GM19238 (cell line): ENCODE results near the gene ASAP3.

Source experiments
- DNase-seq: peaks from one replicate; pipeline ENCODE4 v3.0.0; 2011; ENCODE audit warnings: low spot score; ENCODE audit not compliant: insufficient read length

ASAP3 gene

DNA sequence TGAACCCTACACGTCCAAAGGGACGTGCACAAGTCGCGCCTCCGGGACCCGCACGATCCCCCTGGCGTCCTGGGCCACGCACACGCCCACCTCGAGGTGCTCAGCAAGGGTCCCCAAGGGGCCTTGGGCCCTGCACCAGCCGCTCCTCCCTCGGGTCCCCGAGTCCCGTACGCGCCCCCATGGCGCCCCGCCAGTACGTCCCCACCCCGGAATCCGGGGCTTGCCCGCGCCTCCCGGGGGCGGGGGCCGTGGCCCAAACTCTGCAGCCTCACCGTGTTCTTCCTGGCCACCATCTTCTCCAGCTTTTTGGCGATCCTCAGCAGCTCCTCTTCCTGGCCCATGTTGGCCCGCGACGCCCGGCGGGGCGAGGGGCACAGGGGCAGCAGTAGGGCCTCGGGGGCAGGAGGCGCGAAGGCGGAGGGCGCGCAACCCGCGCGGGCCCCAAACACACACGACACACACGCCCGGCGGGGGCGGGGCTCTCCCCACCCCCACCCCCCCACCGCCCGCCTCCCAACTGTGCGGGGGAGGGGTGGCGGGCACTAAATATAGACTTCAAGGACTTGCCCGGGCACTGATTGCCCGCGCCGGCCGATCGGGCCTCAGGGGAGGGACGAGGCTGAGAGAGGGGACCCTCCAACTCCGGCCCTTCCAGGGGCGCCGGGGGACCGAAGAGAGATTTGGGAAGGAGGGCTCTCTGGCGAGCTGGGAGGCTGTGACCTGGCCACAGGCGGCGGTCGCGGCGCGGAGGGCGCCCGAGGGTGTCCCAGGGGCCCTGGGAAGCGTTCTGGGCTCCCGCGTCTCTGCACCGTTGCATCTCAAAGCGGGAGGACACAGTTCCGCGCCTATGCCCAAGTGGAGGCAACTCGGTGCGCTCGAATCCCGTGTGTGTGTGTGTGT, 59.4 kb downstream of the ASAP3 start, which contains the start of gene TCEA3:
TSS of gene TCEA3 (minus strand) at position 456 of the 900 bp plus-strand sequence. CDS start at position 341, 115 bp downstream.
- DNase-seq, result no peak

DNA sequence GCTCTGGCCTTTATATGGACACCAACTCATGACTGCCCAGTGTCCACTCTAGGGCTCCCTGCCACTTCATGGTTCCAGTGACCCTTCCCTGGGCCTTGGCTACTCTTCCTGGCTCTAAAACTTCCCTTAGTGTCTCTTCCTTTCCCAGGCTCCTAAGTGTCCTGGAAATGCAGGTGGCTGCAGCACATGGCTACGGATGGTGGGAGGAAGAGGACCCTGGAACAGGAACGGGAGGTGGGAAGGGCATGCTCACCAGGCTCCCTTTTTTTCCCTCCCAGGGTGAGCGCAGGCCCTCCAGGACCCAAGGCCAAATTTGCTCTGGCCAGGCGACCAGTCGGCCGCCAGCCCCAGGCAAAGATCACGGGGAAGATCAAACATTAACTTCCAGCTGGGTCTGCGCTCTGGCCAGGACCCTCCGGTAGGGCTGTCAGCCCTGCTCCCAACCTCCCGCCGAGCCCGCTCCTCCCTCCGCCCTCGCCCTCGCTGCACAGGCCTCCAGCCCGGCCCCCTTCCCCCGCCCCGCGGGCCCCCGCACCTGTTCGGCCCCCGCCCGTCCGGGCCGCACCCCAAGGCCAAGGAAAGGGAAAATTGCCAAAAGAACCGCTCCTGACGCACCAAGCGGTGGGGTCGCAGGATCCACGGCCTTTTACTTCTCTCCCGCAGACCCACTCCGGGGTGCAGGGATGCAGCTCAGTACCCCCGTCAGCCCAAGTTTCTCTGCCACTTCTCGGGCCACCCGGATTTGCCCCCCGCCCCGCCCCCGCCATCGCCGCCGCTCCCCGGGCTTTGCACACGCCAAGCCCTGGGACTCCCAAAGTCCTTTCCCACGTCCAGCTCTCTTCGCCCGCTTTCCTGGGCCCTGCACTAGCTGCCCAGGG, 60.3 kb downstream of the ASAP3 start:
- DNase-seq, result no peak

DNA sequence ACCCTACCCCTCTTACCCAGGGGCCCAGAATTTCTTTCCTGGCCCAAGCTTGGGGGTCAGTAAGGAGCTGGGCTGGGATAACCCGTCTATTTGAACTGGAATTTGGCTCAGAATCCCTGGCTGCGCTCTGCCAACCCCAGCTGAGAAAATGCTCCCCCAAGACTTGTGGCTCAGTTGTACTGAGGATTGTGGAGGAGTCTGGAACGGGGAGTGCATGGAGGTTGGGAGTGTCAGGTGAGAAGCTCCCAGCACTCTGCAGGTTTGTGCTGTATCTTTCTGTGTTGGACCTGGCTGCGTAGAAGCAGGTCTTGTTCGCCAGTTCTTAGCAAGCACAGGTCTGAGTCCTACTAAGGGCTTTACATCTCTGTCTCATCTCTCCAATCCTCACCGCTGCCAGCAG, 61.0 kb downstream of the ASAP3 start:
- no peak for DNase-seq

DNA sequence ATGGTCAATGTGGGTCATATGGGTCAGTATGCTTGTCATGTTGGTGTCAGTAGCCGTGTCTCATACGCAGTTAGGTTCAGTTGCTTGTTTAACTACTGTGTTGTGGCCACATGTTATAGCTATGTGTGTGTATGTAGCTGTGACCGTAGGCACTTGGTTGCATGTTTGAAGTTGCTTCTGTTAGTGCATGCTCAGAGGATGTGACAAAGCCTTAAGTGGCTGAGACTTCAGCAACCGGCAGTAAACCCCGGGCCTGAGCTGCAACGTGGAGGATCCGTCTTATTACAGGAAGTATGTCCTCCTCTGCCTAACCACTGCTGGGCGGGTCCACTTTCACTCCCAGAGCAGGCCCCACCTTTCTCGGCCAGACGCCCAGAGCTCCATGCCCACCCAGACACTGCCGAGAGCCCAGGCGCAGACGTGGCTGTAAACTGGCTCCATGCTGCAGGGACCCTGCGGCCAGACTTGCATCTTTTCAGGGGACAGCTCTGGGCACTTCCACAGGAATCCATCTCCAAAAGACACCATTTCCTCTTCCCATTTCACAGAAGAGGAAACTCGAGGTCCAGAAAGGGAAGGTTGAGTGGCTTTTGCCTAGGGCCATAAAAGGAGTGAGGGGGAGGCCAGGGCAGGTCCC, 61.6 kb downstream of the ASAP3 start:
- DNase-seq, result no peak

DNA sequence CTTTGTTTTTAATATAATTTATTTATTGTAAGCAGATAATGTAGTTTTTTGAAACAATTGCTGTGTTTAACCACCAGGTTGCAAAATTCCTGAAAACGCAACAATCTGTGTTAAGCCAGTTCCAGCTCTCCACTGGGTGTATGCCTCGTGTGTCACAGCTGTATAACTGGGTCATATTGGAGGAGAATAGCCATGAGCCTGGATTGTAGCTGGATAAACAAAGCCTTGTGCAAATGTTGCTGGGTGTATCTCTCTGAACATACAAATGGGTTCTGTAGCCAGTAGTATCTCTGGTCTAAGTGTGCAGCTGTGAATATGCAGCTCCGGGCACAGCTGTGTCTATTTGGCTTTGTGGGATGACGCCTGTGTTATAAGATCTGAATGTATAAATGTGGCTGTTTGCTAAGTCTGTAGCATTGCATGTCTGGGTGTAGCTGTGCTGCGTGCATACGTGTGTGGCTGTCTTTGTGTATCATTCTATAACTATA, 62.2 kb downstream of the ASAP3 start:
- DNase-seq, result no peak

DNA sequence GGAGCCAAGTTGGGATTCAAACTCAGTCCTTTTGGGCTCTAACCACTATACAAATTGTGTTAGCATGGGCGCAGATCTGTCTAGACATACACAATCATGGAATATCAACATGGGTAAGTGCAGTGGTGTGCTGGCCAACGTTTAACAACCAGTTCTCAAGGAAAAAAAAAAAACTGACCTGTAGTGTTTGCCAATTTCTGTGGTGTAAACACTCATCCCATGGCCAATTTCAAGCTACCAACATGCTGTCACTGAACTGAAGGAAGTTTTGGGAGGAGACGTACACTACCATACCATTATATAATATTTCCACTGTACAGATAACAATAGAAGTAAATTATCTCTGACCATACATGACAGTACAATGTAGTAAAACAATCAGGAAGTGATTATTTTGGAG, 62.6 kb downstream of the ASAP3 start:
- DNase-seq, result no peak

DNA sequence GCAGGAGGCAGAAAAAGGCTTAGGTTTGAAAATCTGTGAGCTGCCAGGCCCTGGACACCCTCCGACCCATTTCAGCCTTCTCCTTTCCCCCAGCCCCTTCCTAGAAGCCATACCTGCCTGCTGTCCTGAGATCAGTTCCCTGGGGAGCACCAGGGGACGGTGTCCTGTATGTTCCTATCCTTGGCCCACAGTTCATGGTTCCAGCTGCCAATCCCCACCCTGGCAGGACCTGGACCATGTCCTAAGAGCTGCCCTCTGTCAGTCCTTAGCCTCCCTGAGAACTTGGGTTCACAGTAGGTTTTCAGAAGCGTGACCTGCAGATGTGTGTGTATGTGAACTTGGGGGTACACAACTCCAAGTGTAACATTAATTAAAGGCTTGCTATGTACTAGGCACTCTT, 63.2 kb downstream of the ASAP3 start:
- no peak for DNase-seq

DNA sequence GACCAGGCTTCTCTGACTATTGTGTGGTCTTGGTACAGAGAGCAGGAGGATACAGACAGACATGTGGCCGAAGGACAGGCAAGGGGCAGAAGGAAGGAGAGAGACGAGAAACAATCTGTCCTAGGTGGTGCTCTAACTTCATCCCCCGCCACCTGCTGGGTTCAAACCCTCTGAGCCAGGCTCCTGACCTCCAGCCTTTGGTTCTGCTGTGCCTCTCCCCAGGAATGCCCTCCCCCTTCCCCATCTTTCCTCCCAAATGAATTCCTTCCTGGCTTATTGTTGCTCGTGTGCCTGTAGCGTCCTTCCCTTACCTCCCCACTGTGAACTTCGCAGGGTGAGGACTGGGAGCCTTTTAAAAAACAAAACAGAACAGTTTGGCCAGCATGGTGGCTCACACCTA, 64.8 kb downstream of the ASAP3 start:
- DNase-seq, result no peak

DNA sequence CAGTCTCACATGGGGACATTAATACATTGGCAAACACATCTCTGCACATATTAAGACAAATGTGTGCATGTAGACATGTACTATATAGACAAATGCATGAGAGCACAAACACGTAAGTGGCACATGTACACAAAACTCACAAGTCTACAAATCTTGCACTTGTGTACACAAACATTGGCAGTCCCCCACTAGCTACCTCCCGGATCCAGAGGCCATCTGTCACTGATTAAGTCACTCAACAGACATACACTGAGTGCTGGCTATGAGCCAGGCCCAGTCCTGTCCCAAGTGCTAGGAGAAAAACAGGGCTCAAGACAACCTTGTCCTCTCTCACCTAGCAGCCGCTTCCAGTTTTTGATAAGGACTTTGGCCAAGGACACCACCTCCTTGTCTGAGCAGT, 66.4 kb downstream of the ASAP3 start:
- DNase-seq, result no peak

DNA sequence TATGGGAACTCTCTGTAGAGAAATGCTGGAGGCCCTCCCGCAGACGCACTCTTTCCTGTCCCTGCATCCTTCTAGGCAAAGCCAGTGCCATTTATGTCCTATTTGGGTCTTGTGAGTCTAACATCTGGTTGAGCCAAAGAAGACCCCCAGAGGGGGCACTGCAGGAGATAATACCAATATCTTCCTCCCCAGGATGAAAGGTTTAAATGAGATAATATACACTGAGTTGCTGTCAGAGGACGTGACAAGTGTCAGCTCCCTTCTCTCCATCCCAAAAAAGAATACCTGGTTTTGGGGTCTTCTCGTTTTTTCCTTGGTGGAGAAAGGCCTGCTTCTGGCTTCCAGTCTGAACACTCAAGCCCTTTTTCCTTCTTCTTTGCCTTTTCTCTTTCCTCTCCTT, 67.0 kb downstream of the ASAP3 start:
- DNase-seq, result no peak

DNA sequence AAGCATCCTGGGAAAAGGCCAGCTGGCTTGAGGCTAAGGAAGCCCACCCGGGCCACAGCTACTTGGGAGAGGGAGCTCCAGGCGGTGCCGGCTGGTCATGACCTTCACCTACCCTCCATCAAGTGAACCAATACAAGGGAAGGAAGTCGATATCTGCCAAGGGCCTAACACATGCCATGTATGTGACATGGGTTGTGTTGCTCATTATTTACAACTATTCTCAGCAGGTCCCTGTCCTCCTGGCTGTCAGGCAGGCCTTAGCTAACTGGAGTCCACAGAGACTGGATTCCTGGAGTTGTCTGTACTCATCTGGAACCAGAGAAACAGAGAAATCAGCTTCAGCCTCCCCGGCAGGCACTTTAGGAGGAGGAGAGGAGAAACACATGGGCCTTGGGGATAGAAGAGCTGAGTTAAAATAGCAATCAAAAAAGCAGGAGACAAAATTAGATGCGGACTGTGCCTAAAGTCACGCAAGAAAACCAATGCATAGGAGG, 75.1 kb downstream of the ASAP3 start:
- no peak for DNase-seq

DNA sequence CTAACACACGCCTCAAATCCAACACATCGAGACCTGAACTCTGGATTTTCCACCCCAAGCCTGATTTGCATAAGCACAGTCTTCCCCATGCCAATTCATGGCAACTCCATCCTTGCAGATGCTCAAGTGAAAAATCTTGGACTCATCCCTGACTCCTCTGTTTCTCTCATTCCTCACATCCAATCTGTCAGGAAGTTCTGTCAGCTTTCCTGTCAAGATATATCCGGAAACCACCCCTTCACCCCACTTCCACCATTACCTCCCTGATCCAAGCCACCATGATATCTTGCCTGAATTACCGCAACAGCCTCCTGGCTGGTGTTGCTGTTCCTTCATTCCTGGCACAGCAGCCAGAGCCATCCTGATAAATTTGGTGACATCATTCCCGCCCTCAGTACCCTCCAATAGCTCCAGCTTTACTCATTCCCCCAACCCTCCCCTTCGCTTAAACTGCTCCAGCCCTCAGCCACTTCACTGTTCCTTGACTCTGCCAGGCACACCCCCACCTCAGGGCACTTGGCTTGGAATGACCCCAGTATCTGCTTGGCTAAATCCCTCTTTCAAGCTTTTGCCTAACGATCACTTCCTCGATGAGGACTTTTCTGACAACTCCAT, 76.9 kb downstream of the ASAP3 start:
- no peak for DNase-seq

DNA sequence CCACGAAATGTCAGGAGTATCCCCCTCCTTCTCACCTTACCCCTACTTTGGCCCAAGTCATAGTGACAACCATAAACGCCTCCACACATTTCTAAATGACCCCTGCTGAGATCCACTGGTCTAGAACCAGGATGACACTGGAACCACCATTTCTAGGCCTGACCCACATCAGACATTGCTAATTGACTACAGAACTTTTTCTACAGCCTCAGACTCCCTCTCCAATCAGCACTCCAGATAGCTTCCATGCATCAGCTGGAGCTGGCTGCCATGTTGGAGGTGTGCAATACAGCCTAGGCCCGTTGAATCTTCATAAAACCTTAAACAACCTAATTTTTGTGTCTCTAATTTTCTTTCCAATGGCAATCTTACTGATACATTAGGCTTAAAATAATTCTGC, 78.0 kb downstream of the ASAP3 start:
- DNase-seq, result no peak

DNA sequence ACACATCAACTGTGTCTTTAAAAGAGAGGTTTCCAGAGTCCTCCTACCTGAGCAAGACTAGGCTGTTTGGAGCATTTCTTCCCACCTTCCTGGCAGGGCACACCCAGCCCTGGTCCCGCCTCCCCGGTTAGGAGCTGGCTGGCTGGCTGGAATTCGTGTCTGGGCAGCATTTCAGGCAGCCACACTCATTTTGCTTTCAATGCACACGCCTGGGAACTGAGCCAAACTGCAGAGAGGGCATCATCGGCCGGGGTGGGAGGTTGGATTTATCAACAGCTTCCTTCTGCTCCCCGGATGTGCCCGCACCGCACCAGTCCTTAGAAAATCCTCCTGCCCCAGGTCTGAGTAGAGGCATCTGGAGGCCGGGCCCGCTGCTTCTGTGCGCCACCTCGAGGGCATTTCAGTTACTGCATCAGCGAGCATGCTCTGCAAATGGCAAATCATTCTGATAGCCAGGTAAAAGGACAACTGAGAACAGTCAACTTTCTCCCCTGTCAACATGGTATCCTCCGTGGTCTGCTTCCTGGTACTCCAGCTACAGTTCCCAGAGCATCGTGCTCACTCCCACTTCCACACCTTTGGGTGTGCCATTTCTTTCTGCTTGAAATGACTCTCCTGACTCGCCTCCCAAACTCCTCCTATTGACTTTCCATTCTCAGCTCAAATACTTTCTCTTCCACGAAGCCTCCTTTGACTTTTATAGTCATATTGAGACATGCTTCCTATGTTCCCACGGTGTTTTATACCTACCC, 80.1 kb downstream of the ASAP3 start:
- DNase-seq, result peak; percentile 77

DNA sequence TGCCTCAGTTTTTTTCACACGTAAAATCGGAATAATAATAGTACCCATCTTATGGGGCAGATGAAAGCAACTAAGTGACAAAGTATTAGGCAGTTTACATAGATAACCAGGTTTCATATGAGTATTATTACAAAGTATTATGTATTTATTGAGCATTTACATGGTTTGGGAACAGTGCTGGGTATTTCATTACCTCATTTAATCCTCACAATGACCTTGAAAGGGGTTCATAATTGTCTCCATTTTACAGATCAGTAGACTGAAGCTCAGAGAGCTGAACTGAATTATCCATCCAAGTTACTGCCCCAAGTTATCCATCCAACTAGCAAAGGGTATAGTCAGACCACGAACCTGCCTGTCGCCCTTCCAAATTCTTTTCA, 80.6 kb downstream of the ASAP3 start:
- DNase-seq, result no peak

DNA sequence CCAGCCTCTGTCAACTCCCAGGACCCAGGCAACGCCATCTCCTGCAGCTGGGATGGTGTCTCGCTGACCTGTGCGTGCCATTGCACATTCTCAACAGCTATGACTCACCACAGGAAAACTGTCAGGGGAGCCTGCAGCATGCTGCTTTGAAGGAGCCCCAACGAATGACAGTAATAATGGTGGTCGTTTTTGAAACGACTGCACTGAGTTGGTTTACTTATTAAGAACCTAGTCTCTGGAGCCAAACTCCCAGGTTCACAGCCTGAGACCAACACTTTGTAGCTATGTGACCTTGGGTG, 81.0 kb downstream of the ASAP3 start:
- DNase-seq, result no peak

DNA sequence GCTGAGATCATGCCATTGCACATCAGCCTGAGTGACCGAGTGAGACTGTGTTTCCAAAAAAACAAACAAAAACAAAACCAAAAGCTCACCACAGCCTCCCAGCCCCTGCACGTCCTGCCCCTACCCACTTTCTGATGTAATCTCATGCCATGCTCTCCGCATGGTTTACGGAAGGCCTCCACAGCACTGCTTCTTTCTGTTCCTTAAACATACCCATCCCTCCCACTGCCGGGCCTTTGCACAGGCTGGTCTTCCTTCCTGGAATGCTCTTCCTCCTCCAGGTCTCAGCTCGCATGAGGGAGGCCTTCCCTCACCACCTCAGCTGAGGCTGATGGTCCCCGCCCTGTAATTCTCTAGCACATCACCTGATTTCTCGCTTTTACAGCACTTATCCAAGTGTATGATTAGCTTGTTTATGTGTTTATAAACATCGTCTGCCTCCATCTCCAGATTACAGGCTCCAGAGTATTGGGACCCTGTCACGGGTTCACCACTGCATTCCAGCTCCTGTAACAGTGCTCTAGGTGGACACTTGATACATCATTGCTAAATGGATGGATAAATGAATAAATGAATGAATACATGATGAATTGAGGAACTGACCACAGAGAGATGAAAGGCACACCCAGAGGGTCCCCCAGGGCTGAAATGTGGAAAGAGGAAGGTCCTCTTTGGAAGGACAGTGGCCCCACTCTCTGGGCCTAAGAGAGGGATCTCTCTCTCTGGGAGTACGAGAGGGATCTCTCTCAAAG, 81.5 kb downstream of the ASAP3 start:
- DNase-seq, result no peak

DNA sequence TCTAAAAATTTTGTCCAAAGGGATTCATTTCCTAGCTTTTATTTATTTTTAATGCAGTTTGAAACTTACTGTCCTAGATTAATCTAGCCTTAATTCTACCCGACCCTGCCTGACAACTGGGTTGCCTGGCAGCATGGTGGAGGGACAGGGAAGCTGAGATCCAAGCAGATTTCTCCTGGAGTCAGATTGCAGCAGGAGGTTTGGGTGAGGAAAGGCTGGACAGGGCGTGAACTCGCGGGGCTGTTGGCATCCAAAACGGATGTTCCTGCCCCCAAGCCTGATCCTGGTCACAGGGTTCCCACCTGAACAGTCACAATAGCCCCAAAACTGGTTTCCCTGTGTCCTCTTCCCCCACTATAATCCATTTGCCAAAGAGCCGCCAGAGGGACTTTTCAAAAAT, 82.7 kb downstream of the ASAP3 start:
- no peak for DNase-seq

DNA sequence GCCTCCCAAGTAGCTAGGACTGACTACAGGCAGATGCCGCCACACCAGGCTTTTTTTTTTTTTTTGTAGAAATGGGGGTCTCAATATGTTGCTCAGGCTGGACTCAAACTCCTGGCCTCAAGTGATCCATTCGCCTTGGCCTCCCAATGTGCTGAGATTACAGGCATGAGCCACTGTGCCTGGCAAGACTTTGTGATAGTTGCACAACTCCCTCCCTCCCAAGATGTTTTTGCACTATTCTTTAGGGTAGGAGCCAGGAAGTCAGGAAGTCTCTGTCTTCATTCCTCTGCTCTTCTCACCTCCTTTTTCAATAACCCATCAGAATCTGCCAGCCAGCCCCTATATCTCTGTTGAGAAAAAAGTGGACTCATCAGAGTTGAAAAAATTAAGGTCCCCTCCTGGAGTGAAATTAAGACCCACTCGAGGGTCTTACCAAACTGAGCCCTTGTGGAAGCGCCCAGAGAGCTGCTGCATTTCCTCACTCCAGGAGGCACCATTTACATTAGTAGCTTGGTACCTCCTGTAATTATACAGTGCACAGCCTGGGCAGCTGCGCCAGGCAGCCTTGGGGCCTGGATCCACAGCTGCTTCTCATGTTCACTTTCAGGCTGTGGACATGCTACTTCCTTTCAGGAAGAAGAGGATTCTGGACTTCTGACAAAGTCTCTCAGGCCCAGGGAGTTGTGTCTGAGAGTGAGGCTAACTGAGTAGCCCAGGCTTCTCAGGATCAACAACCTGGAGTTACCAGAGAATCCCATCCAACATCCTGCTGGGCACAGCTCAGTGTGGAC, 83.5 kb downstream of the ASAP3 start:
- DNase-seq, result no peak
